Ammon's horn (tissue), 1 donor: ENCODE results near the gene WBP2.
"Not testable (repeated sequence)": the region's sequence is repeated elsewhere in the genome, so short reads cannot be mapped to it uniquely, and the experiment has no call there.

Experiments
- DNase-seq: peaks from one replicate; pipeline ENCODE4 v3.0.0-alpha.2; 2016; ENCODE audit warnings: low spot score

The WBP2 gene

GRCh38 chr17:75888484-75888883, 33.3 kb upstream of the WBP2 start:
- no peak for DNase-seq

GRCh38 chr17:75885860-75886259, 30.7 kb upstream of the WBP2 start:
- not testable (repeated sequence) for DNase-seq

GRCh38 chr17:75885431-75885830, 30.3 kb upstream of the WBP2 start:
- DNase-seq, result no peak

GRCh38 chr17:75881678-75882454, 26.7 kb upstream of the WBP2 start:
- DNase-seq, result no peak

- no peak for DNase-seq
Measured at GRCh38 chr17:75880266-75880665, 25.1 kb upstream of the WBP2 start.

- peak; percentile 65 for DNase-seq
Measured at GRCh38 chr17:75878174-75878998, 23.3 kb upstream of the WBP2 start, which contains the start of gene TRIM47. TRIM47 (minus strand) TSS chr17:75878581; CDS start chr17:75878548, 33 bp downstream.

GRCh38 chr17:75877752-75878173, 22.6 kb upstream of the WBP2 start:
- DNase-seq, result peak; percentile 70

- peak; percentile 86 for DNase-seq
Measured at GRCh38 chr17:75876938-75877751, 22.0 kb upstream of the WBP2 start.

- no peak for DNase-seq
Measured at GRCh38 chr17:75876190-75876937, 21.2 kb upstream of the WBP2 start.

GRCh38 chr17:75875940-75876189, 20.7 kb upstream of the WBP2 start:
- DNase-seq, result no peak

GRCh38 chr17:75875182-75875939, 20.2 kb upstream of the WBP2 start:
- no peak for DNase-seq

GRCh38 chr17:75874323-75875181, 19.4 kb upstream of the WBP2 start:
- DNase-seq, result no peak

- DNase-seq, result no peak
Measured at GRCh38 chr17:75873587-75874322, 18.6 kb upstream of the WBP2 start.

GRCh38 chr17:75872434-75873351, 17.6 kb upstream of the WBP2 start:
- peak; percentile 60 for DNase-seq

GRCh38 chr17:75870228-75870627, 15.1 kb upstream of the WBP2 start:
- DNase-seq, result not testable (repeated sequence)

- DNase-seq, result peak; percentile 83
Measured at GRCh38 chr17:75869282-75870141, 14.4 kb upstream of the WBP2 start.

GRCh38 chr17:75868730-75869281, 13.7 kb upstream of the WBP2 start:
- not testable (repeated sequence) for DNase-seq
